ENCODE results near the gene CMSS1. TPM values are rescaled to one million over a fixed set of nuclear protein-coding genes. Genes with fewer than 3 reads are reported as not detected.

CMSS1 gene
- total RNA-seq, 4 donors from 2014 or later = 23.2 to 89.5 (median 67.6) TPM

- Histone ChIP-seq H3K4me3 (no peak overlapping the region), H3K4me1 (peaks cover 5 to 7% of the 10 kb centered on the region in 2 donors), H3K9me3 (no peaks in the 10 kb centered on the region), H3K27ac (no peak overlapping the region), H3K36me3 (no peaks in the 10 kb centered on the region), H3K27me3 (no peaks in the 10 kb centered on the region)
- no peak for TF ChIP-seq POLR2A (IDR thresholded peaks at IDR 0.05)
- ATAC-seq (peak in 1 of 2 donors; percentile 25), DNase-seq (no peak)
- intact Hi-C loops (cut with DNase I; ENCODE audit: low total_unique reads) = loop anchor here (5.0 to 10.0 kb wide), 3 partner anchors 1502 to 1856 kb away; partner anchors contain the start of gene PCNP
- in situ Hi-C loops (cut with MboI; ENCODE audit: low sequenced_read_pairs in 4 of 4) = loop anchor here in 1 of 4 donors (25.0 kb wide), 1 partner anchor 902 kb away; the partner anchor contains the start of gene TFG
Measured at GRCh38 chr3:99810403-99810802, 7.3 kb upstream of the CMSS1 start.

GRCh38 chr3:99817047-99817436, 620 bp upstream of the CMSS1 start:
- TF ChIP-seq POLR2A (IDR thresholded peaks at IDR 0.05) (no peak), CTCF (IDR thresholded peaks at IDR 0.05 in 4 of 5, conservative IDR thresholded peaks at IDR 0.05 in 1 of 5) (no peak)
- in situ Hi-C loops (cut with MboI; ENCODE audit: low sequenced_read_pairs in 4 of 4) (loop anchor here in 1 of 4 donors (25.0 kb wide), 1 partner anchor 895 kb away; the partner anchor contains the start of gene TFG), intact Hi-C loops (cut with DNase I; ENCODE audit: low total_unique reads) (loop anchor here (5.0 to 10.0 kb wide), 6 partner anchors 445 to 1862 kb away; partner anchors contain the start of genes CLDND1, LNP1, NIT2 and PCNP)
- Histone ChIP-seq H3K4me1 (peaks cover 26 to 37% of the 10 kb centered on the region in 2 donors), H3K36me3 (no peaks in the 10 kb centered on the region), H3K9me3 (no peaks in the 10 kb centered on the region), H3K27ac (peak overlapping the region; percentile 89 to 98 (median 91)), H3K27me3 (no peaks in the 10 kb centered on the region), H3K4me3 (peak overlapping the region; percentile 67 to 78 (median 69))
- peak; percentile 17 to 24 for ATAC-seq
- peak; percentile 16 to 31 for DNase-seq

- DNase-seq (no peak), ATAC-seq (peak; percentile 51 to 56)
- Histone ChIP-seq H3K4me3 (peak overlapping the region; percentile 67 to 78 (median 69)), H3K36me3 (no peaks in the 10 kb centered on the region), H3K4me1 (peaks cover 26 to 38% of the 10 kb centered on the region in 2 donors), H3K27ac (peak overlapping the region; percentile 89 to 98 (median 91)), H3K9me3 (no peaks in the 10 kb centered on the region), H3K27me3 (no peaks in the 10 kb centered on the region)
- intact Hi-C loops (cut with DNase I; ENCODE audit: low total_unique reads) (loop anchor here (5.0 to 10.0 kb wide), 6 partner anchors 443 to 1864 kb away; partner anchors contain the start of genes CLDND1, LNP1, NIT2 and PCNP), in situ Hi-C loops (cut with MboI; ENCODE audit: low sequenced_read_pairs in 4 of 4) (loop anchor here in 1 of 4 donors (25.0 kb wide), 1 partner anchor 893 kb away; the partner anchor contains the start of gene TFG)
- peak; percentile 21 to 23 for TF ChIP-seq POLR2A (IDR thresholded peaks at IDR 0.05)
- TF ChIP-seq CTCF (IDR thresholded peaks at IDR 0.05 in 4 of 5, conservative IDR thresholded peaks at IDR 0.05 in 1 of 5) = no peak
Measured at GRCh38 chr3:99818818-99819217, 1.2 kb downstream of the CMSS1 start.

- H3K4me3 ChIP-seq = no peak overlapping the region
- H3K27me3 ChIP-seq = no peaks in the 10 kb centered on the region
- TF ChIP-seq POLR2A (IDR thresholded peaks at IDR 0.05) (no peak), CTCF (IDR thresholded peaks at IDR 0.05 in 4 of 5, conservative IDR thresholded peaks at IDR 0.05 in 1 of 5) (no peak)
- DNase-seq (no peak), ATAC-seq (no peak)
- H3K27ac ChIP-seq = peak overlapping the region; percentile 42 to 71 (median 52)
- intact Hi-C loops (cut with DNase I; ENCODE audit: low total_unique reads) (loop anchor here (10.0 kb wide), 1 partner anchor 671 kb away; the partner anchor contains the start of gene TMEM45A), in situ Hi-C loops (cut with MboI; ENCODE audit: low sequenced_read_pairs in 4 of 4) (loop anchor here in 1 of 4 donors (25.0 kb wide), 1 partner anchor 888 kb away; the partner anchor contains the start of gene TFG)
- no peaks in the 10 kb centered on the region for H3K9me3 ChIP-seq
- H3K36me3 ChIP-seq = no peaks in the 10 kb centered on the region
- H3K4me1 ChIP-seq = peaks cover 17 to 38% of the 10 kb centered on the region in 2 donors
Measured at GRCh38 chr3:99823723-99824711, 6.4 kb downstream of the CMSS1 start.
